GM23338 (cell line): ENCODE measurements around the gene PIP5K1C. TPM values are rescaled to one million over a fixed set of nuclear protein-coding genes. Genes with fewer than 3 reads are reported as not detected.

ENCODE experiments used
- ATAC-seq: fragments of 200-7000 bp; cut with Tn5 transposase; 3 replicates; pipeline ENCODE4 v1.9.1; 2020
- DNase-seq: peaks from one replicate; pipeline ENCODE4 v3.0.0-alpha.2; 2015; ENCODE audit warnings: low spot score
- H2AFZ ChIP-seq: fragments of 200-600 bp; sonication (generic); 2 replicates; pipeline ENCODE4 v1.8.0; 2016; ENCODE audit warnings: antibody characterized with exemption, mild to moderate bottlenecking, moderate library complexity
- H3F3A ChIP-seq: fragments of 200-600 bp; sonication (generic); replicated peaks from 2 replicates; pipeline ENCODE4 v1.8.0; 2017; ENCODE audit warnings: antibody characterized with exemption, mixed run types, low read depth
- H3K27ac ChIP-seq: fragments of 200-600 bp; sonication (generic); 2 replicates; pipeline ENCODE4 v1.6.1; 2016; ENCODE audit warnings: low read depth
- H3K27me3 ChIP-seq: fragments of 200-600 bp; sonication (generic); 2 replicates; pipeline ENCODE4 v1.8.0; 2016; ENCODE audit warnings: mild to moderate bottlenecking, mixed run types, moderate library complexity; ENCODE audit not compliant: insufficient read depth
- H3K36me3 ChIP-seq: fragments of 200-600 bp; sonication (generic); 2 replicates; pipeline ENCODE4 v1.8.0; 2016; ENCODE audit warnings: mild to moderate bottlenecking; ENCODE audit not compliant: insufficient read depth
- H3K4me1 ChIP-seq: fragments of 200-600 bp; sonication (generic); 2 replicates; pipeline ENCODE4 v1.8.0; 2016; ENCODE audit warnings: mild to moderate bottlenecking, moderate library complexity; ENCODE audit not compliant: insufficient read depth
- H3K4me2 ChIP-seq: fragments of 200-600 bp; sonication (generic); 2 replicates; pipeline ENCODE4 v1.7.1; 2017; ENCODE audit warnings: mixed run types
- H3K4me3 ChIP-seq: fragments of 200-600 bp; sonication (generic); 2 replicates; pipeline ENCODE4 v1.6.1; 2016; ENCODE audit warnings: mixed run types
- H3K79me2 ChIP-seq: fragments of 200-600 bp; sonication (generic); replicated peaks from 2 replicates; pipeline ENCODE4 v1.8.0; 2017; ENCODE audit warnings: mild to moderate bottlenecking; ENCODE audit not compliant: insufficient read depth
- H3K9me2 ChIP-seq: fragments of 200-600 bp; sonication (generic); 2 replicates; pipeline ENCODE4 v1.8.0; 2017; ENCODE audit not compliant: insufficient read depth
- H4K20me1 ChIP-seq: fragments of 200-600 bp; sonication (generic); replicated peaks from 2 replicates; pipeline ENCODE4 v1.8.0; 2017; ENCODE audit warnings: mild to moderate bottlenecking; ENCODE audit not compliant: insufficient read depth
- H3K27ac Mint-ChIP-seq: 2 replicates; pipeline ENCODE4 v1.8.0; 2020; ENCODE audit warnings: inconsistent platforms, mild to moderate bottlenecking, moderate library complexity, mixed read lengths
- H3K27me3 Mint-ChIP-seq: 3 replicates; pipeline ENCODE4 v1.8.0; 2022; ENCODE audit warnings: low read depth, mild to moderate bottlenecking, moderate library complexity, mixed read lengths, inconsistent platforms; ENCODE audit not compliant: insufficient read depth, poor library complexity
- H3K36me3 Mint-ChIP-seq: 3 replicates; pipeline ENCODE4 v1.8.0; 2021; ENCODE audit warnings: low read depth, mild to moderate bottlenecking, inconsistent platforms, moderate library complexity, mixed read lengths
- H3K4me1 Mint-ChIP-seq: 3 replicates; pipeline ENCODE4 v1.8.0; 2020; ENCODE audit warnings: mild to moderate bottlenecking, inconsistent platforms, mixed read lengths
- H3K4me3 Mint-ChIP-seq: 3 replicates; pipeline ENCODE4 v1.8.0; 2021; ENCODE audit warnings: moderate library complexity, mild to moderate bottlenecking, inconsistent platforms, mixed read lengths
- H3K9me3 Mint-ChIP-seq: 3 replicates; pipeline ENCODE4 v1.8.0; 2020; ENCODE audit warnings: moderate library complexity, mild to moderate bottlenecking, inconsistent platforms, mixed read lengths
- CREB1 ChIP-seq: fragments of 250-450 bp; sonication (Bioruptor Pico); IDR thresholded peaks from 2 replicates; pipeline ENCODE4 v1.5.0; 2020; ENCODE audit warnings: low read depth, mild to moderate bottlenecking, moderate library complexity
- EZH2 ChIP-seq: fragments of 200-600 bp; sonication (generic); IDR thresholded peaks from one replicate; pipeline ENCODE4 v1.8.0; 2017; ENCODE audit warnings: antibody characterized with exemption, mild to moderate bottlenecking, low read depth; ENCODE audit not compliant: unreplicated experiment
- JUNB ChIP-seq: IDR thresholded peaks from one replicate; pipeline ENCODE4 v1.6.1; 2016; ENCODE audit warnings: antibody characterized with exemption; ENCODE audit not compliant: unreplicated experiment
- NANOG ChIP-seq: IDR thresholded peaks from 2 replicates; pipeline ENCODE4 v1.6.1; 2016; ENCODE audit warnings: antibody characterized with exemption, borderline replicate concordance
- POLR2AphosphoS5 ChIP-seq: IDR thresholded peaks from 2 replicates; pipeline ENCODE4 v1.6.1; 2016; ENCODE audit warnings: antibody characterized with exemption, low read depth
- ZNF331 ChIP-seq: fragments of 250-450 bp; sonication (Bioruptor Pico); IDR thresholded peaks from 2 replicates; pipeline ENCODE4 v1.5.0; 2020; ENCODE audit warnings: low read depth, mild to moderate bottlenecking, moderate library complexity
- polyA plus RNA-seq: library from polyadenylated mRNA; unstranded; fragments of >200 nt; fragmentation: Nextera tagmentation; extraction: Ambion mirVana; gene quantifications from 2 replicates; pipeline ENCODE4 v1.2.1, GENCODE V29; 2016
- total RNA-seq: library from RNA; depleted of rRNA; stranded (reverse); fragments of >200 nt; shearing (Covaris generic); gene quantifications from 2 replicates; pipeline ENCODE4 v1.2.3, GENCODE V29; 2014
- TF ChIP-seq, protein P1 (sequence below): fragments of 250-450 bp; sonication (Bioruptor Pico); IDR thresholded peaks from 2 replicates; pipeline ENCODE4 v1.5.0; 2020; ENCODE audit warnings: mild to moderate bottlenecking, moderate library complexity
- TF ChIP-seq, protein P2 (sequence below): IDR thresholded peaks from 2 replicates; pipeline ENCODE4 v1.6.1; 2016; ENCODE audit warnings: antibody characterized with exemption
- TF ChIP-seq, protein P3 (sequence below), 2 experiments: fragments of 200-600 bp in 1 of 2; sonication (generic) in 1 of 2; conservative IDR thresholded peaks; 2 replicates each; pipeline versions ENCODE4 v1.5.1 to v1.6.1; 2016 to 2017; ENCODE audit warnings: antibody characterized with exemption in 2 of 2, low read depth in 2 of 2, mild to moderate bottlenecking in 2 of 2, moderate library complexity in 1 of 2
- TF ChIP-seq, protein P4 (sequence below): IDR thresholded peaks from one replicate; pipeline ENCODE4 v1.6.1; 2018; ENCODE audit warnings: antibody characterized with exemption; ENCODE audit not compliant: unreplicated experiment

PIP5K1C gene
- total and polyA plus RNA-seq, 2 experiments from 2014 or later: 11.8 to 46.7 TPM

DNA sequence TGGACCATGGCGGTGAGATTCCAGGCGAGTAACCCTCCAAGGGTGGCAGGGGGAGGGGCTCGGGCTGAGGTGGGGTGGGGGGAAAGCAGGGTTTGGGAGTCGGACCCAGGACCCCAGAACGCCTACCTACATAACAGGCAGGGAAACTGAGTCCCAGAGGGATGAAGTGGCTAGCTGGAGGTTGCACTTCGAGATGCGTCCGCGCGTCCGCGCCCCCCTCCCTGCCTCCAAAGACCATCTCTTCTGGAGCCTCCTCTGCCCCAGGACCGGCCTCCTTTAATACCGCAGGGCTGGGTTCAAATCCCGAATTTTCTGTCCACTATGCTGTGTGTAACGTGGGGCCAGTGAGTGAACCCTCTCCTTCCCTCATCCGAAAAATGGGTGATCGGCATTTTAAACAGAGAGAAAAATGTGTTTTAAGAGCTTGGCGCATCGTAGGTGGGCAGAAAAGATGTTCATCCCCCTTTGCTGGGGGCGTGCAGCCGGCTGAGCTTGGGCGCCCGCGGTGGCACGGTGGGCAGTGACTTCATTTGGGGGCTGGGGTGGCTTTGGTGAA, 21.7 kb upstream of the PIP5K1C start:
- peak overlapping the region; percentile 83; the same call in 1 of the 2 replicates for H2AFZ ChIP-seq
- peak overlapping the region; percentile 83 for H3K4me3 ChIP-seq

More for the DNA sequence above, 21.7 kb upstream of the PIP5K1C start:
- peaks cover 4% of the 10 kb centered on the region for H3K4me1 Mint-ChIP-seq
- Histone ChIP-seq H3K79me2 (no peaks in the 10 kb centered on the region), H3K4me2 (peak overlapping the region; percentile 97), H3F3A (no peaks in the 10 kb centered on the region), H4K20me1 (no peaks in the 10 kb centered on the region), H3K27me3 (no peaks in the 10 kb centered on the region), H3K4me1 (peaks cover 15% of the 10 kb centered on the region; the same call in 1 of the 2 replicates), H3K27ac (no peak overlapping the region), H3K36me3 (no peaks in the 10 kb centered on the region), H3K9me2 (no peaks in the 10 kb centered on the region)
- ATAC-seq (no peak), DNase-seq (no peak)
- peaks cover 18% of the 10 kb centered on the region for H3K27me3 Mint-ChIP-seq
- no peak for TF ChIP-seq ZNF331 (CRISPR knock-in tag)
- TF ChIP-seq, protein P1, sequence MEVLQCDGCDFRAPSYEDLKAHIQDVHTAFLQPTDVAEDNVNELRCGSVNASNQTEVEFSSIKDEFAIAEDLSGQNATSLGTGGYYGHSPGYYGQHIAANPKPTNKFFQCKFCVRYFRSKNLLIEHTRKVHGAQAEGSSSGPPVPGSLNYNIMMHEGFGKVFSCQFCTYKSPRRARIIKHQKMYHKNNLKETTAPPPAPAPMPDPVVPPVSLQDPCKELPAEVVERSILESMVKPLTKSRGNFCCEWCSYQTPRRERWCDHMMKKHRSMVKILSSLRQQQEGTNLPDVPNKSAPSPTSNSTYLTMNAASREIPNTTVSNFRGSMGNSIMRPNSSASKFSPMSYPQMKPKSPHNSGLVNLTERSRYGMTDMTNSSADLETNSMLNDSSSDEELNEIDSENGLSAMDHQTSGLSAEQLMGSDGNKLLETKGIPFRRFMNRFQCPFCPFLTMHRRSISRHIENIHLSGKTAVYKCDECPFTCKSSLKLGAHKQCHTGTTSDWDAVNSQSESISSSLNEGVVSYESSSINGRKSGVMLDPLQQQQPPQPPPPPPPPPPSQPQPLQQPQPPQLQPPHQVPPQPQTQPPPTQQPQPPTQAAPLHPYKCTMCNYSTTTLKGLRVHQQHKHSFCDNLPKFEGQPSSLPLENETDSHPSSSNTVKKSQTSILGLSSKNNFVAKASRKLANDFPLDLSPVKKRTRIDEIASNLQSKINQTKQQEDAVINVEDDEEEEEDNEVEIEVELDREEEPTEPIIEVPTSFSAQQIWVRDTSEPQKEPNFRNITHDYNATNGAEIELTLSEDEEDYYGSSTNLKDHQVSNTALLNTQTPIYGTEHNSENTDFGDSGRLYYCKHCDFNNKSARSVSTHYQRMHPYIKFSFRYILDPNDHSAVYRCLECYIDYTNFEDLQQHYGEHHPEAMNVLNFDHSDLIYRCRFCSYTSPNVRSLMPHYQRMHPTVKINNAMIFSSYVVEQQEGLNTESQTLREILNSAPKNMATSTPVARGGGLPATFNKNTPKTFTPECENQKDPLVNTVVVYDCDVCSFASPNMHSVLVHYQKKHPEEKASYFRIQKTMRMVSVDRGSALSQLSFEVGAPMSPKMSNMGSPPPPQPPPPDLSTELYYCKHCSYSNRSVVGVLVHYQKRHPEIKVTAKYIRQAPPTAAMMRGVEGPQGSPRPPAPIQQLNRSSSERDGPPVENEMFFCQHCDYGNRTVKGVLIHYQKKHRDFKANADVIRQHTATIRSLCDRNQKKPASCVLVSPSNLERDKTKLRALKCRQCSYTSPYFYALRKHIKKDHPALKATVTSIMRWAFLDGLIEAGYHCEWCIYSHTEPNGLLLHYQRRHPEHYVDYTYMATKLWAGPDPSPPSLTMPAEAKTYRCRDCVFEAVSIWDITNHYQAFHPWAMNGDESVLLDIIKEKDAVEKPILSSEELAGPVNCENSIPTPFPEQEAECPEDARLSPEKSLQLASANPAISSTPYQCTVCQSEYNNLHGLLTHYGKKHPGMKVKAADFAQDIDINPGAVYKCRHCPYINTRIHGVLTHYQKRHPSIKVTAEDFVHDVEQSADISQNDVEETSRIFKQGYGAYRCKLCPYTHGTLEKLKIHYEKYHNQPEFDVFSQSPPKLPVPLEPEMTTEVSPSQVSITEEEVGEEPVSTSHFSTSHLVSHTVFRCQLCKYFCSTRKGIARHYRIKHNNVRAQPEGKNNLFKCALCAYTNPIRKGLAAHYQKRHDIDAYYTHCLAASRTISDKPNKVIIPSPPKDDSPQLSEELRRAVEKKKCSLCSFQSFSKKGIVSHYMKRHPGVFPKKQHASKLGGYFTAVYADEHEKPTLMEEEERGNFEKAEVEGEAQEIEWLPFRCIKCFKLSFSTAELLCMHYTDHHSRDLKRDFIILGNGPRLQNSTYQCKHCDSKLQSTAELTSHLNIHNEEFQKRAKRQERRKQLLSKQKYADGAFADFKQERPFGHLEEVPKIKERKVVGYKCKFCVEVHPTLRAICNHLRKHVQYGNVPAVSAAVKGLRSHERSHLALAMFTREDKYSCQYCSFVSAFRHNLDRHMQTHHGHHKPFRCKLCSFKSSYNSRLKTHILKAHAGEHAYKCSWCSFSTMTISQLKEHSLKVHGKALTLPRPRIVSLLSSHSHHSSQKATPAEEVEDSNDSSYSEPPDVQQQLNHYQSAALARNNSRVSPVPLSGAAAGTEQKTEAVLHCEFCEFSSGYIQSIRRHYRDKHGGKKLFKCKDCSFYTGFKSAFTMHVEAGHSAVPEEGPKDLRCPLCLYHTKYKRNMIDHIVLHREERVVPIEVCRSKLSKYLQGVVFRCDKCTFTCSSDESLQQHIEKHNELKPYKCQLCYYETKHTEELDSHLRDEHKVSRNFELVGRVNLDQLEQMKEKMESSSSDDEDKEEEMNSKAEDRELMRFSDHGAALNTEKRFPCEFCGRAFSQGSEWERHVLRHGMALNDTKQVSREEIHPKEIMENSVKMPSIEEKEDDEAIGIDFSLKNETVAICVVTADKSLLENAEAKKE (CRISPR knock-in tag): no peak
- no peak for TF ChIP-seq JUNB
- TF ChIP-seq, protein P2, sequence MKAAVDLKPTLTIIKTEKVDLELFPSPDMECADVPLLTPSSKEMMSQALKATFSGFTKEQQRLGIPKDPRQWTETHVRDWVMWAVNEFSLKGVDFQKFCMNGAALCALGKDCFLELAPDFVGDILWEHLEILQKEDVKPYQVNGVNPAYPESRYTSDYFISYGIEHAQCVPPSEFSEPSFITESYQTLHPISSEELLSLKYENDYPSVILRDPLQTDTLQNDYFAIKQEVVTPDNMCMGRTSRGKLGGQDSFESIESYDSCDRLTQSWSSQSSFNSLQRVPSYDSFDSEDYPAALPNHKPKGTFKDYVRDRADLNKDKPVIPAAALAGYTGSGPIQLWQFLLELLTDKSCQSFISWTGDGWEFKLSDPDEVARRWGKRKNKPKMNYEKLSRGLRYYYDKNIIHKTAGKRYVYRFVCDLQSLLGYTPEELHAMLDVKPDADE: no peak
- TF ChIP-seq, protein P3, sequence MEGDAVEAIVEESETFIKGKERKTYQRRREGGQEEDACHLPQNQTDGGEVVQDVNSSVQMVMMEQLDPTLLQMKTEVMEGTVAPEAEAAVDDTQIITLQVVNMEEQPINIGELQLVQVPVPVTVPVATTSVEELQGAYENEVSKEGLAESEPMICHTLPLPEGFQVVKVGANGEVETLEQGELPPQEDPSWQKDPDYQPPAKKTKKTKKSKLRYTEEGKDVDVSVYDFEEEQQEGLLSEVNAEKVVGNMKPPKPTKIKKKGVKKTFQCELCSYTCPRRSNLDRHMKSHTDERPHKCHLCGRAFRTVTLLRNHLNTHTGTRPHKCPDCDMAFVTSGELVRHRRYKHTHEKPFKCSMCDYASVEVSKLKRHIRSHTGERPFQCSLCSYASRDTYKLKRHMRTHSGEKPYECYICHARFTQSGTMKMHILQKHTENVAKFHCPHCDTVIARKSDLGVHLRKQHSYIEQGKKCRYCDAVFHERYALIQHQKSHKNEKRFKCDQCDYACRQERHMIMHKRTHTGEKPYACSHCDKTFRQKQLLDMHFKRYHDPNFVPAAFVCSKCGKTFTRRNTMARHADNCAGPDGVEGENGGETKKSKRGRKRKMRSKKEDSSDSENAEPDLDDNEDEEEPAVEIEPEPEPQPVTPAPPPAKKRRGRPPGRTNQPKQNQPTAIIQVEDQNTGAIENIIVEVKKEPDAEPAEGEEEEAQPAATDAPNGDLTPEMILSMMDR (conservative IDR thresholded peaks at IDR 0.05; ENCODE audit: low read depth in 2 of 2): no peak
- TF ChIP-seq, protein P4, sequence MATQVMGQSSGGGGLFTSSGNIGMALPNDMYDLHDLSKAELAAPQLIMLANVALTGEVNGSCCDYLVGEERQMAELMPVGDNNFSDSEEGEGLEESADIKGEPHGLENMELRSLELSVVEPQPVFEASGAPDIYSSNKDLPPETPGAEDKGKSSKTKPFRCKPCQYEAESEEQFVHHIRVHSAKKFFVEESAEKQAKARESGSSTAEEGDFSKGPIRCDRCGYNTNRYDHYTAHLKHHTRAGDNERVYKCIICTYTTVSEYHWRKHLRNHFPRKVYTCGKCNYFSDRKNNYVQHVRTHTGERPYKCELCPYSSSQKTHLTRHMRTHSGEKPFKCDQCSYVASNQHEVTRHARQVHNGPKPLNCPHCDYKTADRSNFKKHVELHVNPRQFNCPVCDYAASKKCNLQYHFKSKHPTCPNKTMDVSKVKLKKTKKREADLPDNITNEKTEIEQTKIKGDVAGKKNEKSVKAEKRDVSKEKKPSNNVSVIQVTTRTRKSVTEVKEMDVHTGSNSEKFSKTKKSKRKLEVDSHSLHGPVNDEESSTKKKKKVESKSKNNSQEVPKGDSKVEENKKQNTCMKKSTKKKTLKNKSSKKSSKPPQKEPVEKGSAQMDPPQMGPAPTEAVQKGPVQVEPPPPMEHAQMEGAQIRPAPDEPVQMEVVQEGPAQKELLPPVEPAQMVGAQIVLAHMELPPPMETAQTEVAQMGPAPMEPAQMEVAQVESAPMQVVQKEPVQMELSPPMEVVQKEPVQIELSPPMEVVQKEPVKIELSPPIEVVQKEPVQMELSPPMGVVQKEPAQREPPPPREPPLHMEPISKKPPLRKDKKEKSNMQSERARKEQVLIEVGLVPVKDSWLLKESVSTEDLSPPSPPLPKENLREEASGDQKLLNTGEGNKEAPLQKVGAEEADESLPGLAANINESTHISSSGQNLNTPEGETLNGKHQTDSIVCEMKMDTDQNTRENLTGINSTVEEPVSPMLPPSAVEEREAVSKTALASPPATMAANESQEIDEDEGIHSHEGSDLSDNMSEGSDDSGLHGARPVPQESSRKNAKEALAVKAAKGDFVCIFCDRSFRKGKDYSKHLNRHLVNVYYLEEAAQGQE: no peak
- TF ChIP-seq CREB1 (CRISPR knock-in tag): no peak
- TF ChIP-seq EZH2: no peak
- TF ChIP-seq NANOG: no peak
- TF ChIP-seq POLR2AphosphoS5: no peak
- H3K36me3 Mint-ChIP-seq: no peaks in the 10 kb centered on the region
- H3K9me3 Mint-ChIP-seq: no peaks in the 10 kb centered on the region
- no peak overlapping the region for H3K27ac Mint-ChIP-seq
- H3K4me3 Mint-ChIP-seq: peak overlapping the region; percentile 77
